AG09319 (cell line): ENCODE data around the gene CHPF2.

ENCODE experiments used
- DNase-seq: peaks from one replicate; pipeline ENCODE4 v3.0.0-alpha.2; 2010; ENCODE audit warnings: low read depth; ENCODE audit errors: extremely low read depth
- TF ChIP-seq, protein P1 (sequence below): IDR thresholded peaks from 2 replicates; pipeline ENCODE4 v1.5.1; 2011; ENCODE audit warnings: low read depth, mild to moderate bottlenecking, inconsistent platforms, low read length, moderate library complexity

The CHPF2 gene

DNA sequence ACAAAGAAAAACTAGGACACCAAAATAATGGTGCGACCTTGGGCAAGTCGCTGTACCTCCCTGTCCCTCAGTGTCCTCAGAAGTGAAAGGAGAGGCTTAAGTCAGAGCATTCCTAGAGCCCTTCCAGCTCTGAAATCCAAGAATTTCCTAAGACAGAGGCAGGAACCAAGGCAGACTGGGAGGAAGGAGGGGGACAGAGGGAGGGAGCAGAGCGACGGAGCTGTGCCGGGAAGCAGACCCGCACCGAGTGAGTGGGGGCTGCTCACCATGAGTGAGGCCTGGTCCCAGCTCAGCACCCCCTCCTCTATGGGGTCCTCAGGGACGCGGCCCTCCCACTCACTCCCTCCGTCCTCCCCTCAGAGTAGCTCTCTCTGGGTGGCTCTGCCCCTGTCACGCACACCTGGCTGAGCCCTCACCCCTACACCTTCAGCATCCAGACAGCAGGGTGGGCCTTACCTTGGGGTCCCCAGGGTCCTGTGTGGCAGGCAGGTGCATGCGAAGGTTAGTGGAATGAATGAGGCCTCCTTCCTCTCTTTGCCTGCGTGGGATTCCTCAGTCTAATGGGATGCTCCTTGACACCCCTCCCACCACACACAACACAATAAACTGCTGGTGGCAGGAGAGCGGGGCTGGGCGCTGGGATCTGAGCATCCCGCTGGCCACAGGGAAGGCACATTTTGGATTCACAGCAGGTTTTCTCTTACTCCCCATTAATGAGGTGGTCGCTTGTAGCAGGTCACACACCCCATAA is 20.9 kb downstream of the CHPF2 start:
- no peak for DNase-seq
- TF ChIP-seq, protein P1, sequence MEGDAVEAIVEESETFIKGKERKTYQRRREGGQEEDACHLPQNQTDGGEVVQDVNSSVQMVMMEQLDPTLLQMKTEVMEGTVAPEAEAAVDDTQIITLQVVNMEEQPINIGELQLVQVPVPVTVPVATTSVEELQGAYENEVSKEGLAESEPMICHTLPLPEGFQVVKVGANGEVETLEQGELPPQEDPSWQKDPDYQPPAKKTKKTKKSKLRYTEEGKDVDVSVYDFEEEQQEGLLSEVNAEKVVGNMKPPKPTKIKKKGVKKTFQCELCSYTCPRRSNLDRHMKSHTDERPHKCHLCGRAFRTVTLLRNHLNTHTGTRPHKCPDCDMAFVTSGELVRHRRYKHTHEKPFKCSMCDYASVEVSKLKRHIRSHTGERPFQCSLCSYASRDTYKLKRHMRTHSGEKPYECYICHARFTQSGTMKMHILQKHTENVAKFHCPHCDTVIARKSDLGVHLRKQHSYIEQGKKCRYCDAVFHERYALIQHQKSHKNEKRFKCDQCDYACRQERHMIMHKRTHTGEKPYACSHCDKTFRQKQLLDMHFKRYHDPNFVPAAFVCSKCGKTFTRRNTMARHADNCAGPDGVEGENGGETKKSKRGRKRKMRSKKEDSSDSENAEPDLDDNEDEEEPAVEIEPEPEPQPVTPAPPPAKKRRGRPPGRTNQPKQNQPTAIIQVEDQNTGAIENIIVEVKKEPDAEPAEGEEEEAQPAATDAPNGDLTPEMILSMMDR, result no peak

DNA sequence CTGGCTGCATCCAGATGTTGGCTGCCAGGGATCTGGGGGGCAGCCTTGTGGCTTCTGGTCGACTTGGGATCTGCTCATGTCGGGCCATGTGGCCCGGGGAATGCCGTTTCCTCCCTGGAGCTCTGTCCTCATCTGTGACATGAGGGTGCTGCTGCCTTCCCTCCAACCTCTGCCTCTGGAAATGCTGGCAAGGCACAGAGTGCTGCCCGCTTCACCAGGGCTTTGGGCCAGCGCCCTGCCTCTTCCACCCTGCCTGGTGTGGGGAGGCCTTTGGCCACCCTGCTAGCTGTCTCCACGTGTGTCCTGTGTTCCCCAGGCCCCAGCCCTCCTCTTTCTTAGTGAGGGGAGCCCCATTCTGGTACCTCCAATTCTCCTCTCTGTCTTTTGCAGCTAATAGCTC is 22.0 kb downstream of the CHPF2 start:
- DNase-seq, result no peak
- TF ChIP-seq, protein P1, result no peak

GRCh38 chr7:151254851-151255250 is 22.6 kb downstream of the CHPF2 start:
- TF ChIP-seq, protein P1, result no peak
- DNase-seq, result no peak

GRCh38 chr7:151255390-151255789 is 23.1 kb downstream of the CHPF2 start:
- TF ChIP-seq, protein P1, result no peak

DNA sequence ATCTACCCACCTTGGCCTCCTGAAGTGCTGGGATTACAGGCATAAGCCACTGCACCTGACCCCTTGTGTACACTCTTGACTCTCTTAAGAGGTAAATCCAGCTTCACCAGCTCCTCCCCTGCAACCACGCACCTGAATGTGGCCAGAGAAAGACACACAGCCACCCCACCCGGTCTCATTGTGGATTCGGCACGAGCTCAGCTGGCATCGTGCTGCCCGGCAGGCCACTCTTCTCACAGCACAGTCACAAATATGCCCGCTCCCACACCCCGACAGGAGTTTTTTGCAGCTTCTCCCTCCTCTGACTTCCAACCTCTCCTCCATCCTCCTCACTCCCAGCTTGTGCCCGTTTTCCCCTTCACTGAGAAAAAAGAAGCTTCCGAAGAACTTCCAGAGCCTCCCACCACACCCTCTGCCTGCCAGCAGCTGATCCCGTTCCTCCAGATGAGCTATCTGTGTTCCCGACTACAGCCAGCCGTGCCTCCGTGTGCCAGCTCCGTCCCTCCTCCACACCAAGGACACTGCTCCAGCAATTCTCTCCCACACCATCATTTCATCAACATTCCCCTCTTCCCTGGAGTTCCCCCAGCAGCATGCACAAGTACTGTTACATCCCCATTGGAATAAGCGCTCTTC is 24.2 kb downstream of the CHPF2 start:
- DNase-seq, result no peak
- TF ChIP-seq, protein P1, result no peak

More at GRCh38 chr7:151255390-151255789, 23.1 kb downstream of the CHPF2 start:
- no peak for DNase-seq

DNA sequence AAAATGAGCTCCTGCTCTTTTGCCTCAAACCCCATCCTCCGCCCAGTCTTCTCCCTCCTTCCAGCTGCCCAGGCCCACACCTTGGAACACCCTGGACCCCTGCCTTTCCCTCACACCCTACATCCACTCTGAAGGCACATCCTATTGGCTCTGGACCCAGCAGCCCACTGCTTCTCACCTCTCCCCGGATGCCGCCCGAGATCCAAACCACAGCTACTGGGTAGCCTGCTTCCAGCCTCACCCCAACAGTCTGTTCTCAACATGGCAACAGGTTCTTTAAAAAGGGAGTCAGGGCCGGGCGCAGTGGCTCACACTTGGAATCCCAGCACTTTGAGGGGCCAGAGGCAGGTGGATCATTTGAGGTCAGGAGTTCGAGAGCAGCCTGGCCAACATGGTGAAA is 25.7 kb downstream of the CHPF2 start:
- no peak for DNase-seq

DNA sequence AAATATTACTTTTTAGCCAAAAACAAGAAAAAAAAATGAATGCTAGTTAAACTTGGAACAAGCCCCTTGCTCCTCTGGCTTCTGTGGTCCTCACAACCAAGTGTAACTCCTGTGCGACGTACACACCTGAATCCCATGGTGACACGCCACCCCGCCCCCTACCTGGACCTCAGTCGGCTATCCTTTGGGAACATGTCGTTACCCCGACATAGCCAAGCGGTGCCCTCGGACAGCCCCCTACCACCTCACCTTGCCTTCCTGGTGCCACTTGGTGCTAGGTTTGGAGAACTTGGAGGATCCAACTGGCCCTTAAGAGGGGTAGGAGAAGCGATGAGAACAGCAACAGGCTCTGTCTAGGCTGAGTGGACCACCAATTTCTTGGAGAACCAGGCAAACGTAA is 28.2 kb downstream of the CHPF2 start:
- TF ChIP-seq, protein P1, result no peak
- no peak for DNase-seq

More for the DNA sequence above, 25.7 kb downstream of the CHPF2 start:
- TF ChIP-seq, protein P1, result no peak
